Neural cell (in vitro differentiated cells): ENCODE data around the gene CSH1. TPM values are rescaled to one million over a fixed set of nuclear protein-coding genes. Genes with fewer than 3 reads are reported as not detected.

Experiments used
- H2AFZ ChIP-seq: fragments of 200-600, 300-800 bp; sonication (generic), shearing (Covaris generic); 2 replicates; pipeline ENCODE4 v1.6.0; 2014; ENCODE audit warnings: low read depth, mild to moderate bottlenecking, antibody characterized with exemption, low read length, moderate library complexity
- H3F3A ChIP-seq: fragments of 200-600 bp; shearing (Covaris generic); 2 replicates; pipeline ENCODE4 v1.6.1; 2016; ENCODE audit warnings: mild to moderate bottlenecking, moderate library complexity, mixed read lengths, antibody characterized with exemption, low read length; ENCODE audit not compliant: insufficient read depth, poor library complexity, severe bottlenecking
- H3K27ac ChIP-seq: fragments of 200-600, 300-800 bp; sonication (generic), shearing (Covaris generic); 2 replicates; pipeline ENCODE4 v1.5.1; 2014; ENCODE audit warnings: mild to moderate bottlenecking, low read length, moderate library complexity
- H3K27me3 ChIP-seq: fragments of 300-800, 200-600 bp; sonication (generic), shearing (Covaris generic); 2 replicates; pipeline ENCODE4 v1.6.0; 2014; ENCODE audit warnings: mild to moderate bottlenecking, low read depth, low read length, moderate library complexity; ENCODE audit not compliant: insufficient read depth
- H3K36me3 ChIP-seq: fragments of 300-800, 200-600 bp; sonication (generic), shearing (Covaris generic); 2 replicates; pipeline ENCODE4 v1.5.1; 2014; ENCODE audit warnings: mild to moderate bottlenecking, antibody characterized with exemption, low read length, moderate library complexity; ENCODE audit not compliant: insufficient read depth
- H3K4me2 ChIP-seq: fragments of 300-800, 200-600 bp; sonication (generic), shearing (Covaris generic); 2 replicates; pipeline ENCODE4 v1.6.0; 2014; ENCODE audit warnings: mild to moderate bottlenecking, low read length
- H3K4me3 ChIP-seq: fragments of 300-800, 200-600 bp; sonication (generic), shearing (Covaris generic); 2 replicates; pipeline ENCODE4 v1.5.1; 2014; ENCODE audit warnings: mild to moderate bottlenecking, low read length, moderate library complexity
- H3K79me2 ChIP-seq: fragments of 200-600 bp; shearing (Covaris generic); replicated peaks from 2 replicates; pipeline ENCODE4 v1.6.0; 2014; ENCODE audit warnings: mild to moderate bottlenecking, low read length, moderate library complexity; ENCODE audit not compliant: insufficient read depth
- H3K9ac ChIP-seq: fragments of 300-800, 200-600 bp; sonication (generic), shearing (Covaris generic); 2 replicates; pipeline ENCODE4 v1.6.1; 2016; ENCODE audit warnings: mild to moderate bottlenecking, low read length, mixed read lengths
- H3K9me2 ChIP-seq: fragments of 200-600 bp; shearing (Covaris generic); 2 replicates; pipeline ENCODE4 v1.6.1; 2016; ENCODE audit warnings: mild to moderate bottlenecking, low read length, mixed read lengths; ENCODE audit not compliant: insufficient read depth
- H3K9me3 ChIP-seq: fragments of 200-600, 300-800 bp; sonication (generic), shearing (Covaris generic); 2 replicates; pipeline ENCODE4 v1.6.1; 2016; ENCODE audit warnings: mild to moderate bottlenecking, mixed run types, low read length, moderate library complexity, mixed read lengths
- H4K20me1 ChIP-seq: fragments of 200-600 bp; shearing (Covaris generic); 2 replicates; pipeline ENCODE4 v1.6.1; 2016; ENCODE audit warnings: mild to moderate bottlenecking, mixed run types; ENCODE audit not compliant: insufficient read depth
- CTCF ChIP-seq: fragments of 450-650 bp; IDR thresholded peaks from 2 replicates; pipeline ENCODE4 v1.5.1; 2014; ENCODE audit warnings: antibody characterized with exemption, mild to moderate bottlenecking, moderate library complexity; ENCODE audit not compliant: poor library complexity, severe bottlenecking
- EP300 ChIP-seq: fragments of 450-650 bp; conservative IDR thresholded peaks from 2 replicates; pipeline ENCODE4 v1.6.1; 2014; ENCODE audit warnings: antibody characterized with exemption, mild to moderate bottlenecking, moderate library complexity; ENCODE audit not compliant: poor library complexity, severe bottlenecking
- EZH2 ChIP-seq: fragments of 200-600, 300-800 bp; shearing (Covaris generic), sonication (generic); IDR thresholded peaks from 2 replicates; pipeline ENCODE4 v1.6.1; 2014; ENCODE audit warnings: antibody characterized with exemption, low read length, borderline replicate concordance, mild to moderate bottlenecking; ENCODE audit not compliant: insufficient read depth, poor library complexity, severe bottlenecking
- MXI1 ChIP-seq: fragments of 450-650 bp; conservative IDR thresholded peaks from 2 replicates; pipeline ENCODE4 v1.6.1; 2014; ENCODE audit warnings: antibody characterized with exemption, mild to moderate bottlenecking; ENCODE audit not compliant: poor library complexity, severe bottlenecking
- POLR2AphosphoS5 ChIP-seq: IDR thresholded peaks from 2 replicates; pipeline ENCODE4 v1.6.1; 2012
- RAD21 ChIP-seq: fragments of 450-650 bp; conservative IDR thresholded peaks from 2 replicates; pipeline ENCODE4 v1.6.1; 2014; ENCODE audit warnings: antibody characterized with exemption, mild to moderate bottlenecking, moderate library complexity
- REST ChIP-seq: IDR thresholded peaks from 2 replicates; pipeline ENCODE4 v1.6.1; 2012; ENCODE audit warnings: borderline replicate concordance
- SMC3 ChIP-seq: fragments of 450-650 bp; conservative IDR thresholded peaks from 2 replicates; pipeline ENCODE4 v1.6.1; 2014; ENCODE audit warnings: antibody characterized with exemption, mild to moderate bottlenecking, moderate library complexity; ENCODE audit not compliant: poor library complexity
- TAF1 ChIP-seq: IDR thresholded peaks from 2 replicates; pipeline ENCODE4 v1.6.1; 2012; ENCODE audit warnings: low read depth
- polyA plus RNA-seq: library from polyadenylated mRNA; depleted of rRNA; stranded (reverse); fragments of >200 nt; gene quantifications from 2 replicates; pipeline ENCODE4 v1.2.3, GENCODE V29; 2014

Gene CSH1
- polyA plus RNA-seq, 1 donor from 2014 or later = not detected

GRCh38 chr17:63930951-63931575, 34.7 kb upstream of the CSH1 start:
- H3K36me3 ChIP-seq = no peaks in the 10 kb centered on the region
- H3K9me3 ChIP-seq = no peaks in the 10 kb centered on the region
- H3K9ac ChIP-seq = no peak overlapping the region
- TF ChIP-seq EP300 (no peak), MXI1 (no peak)
- H3K4me2 ChIP-seq = no peak overlapping the region
- H3K27me3 ChIP-seq = no peaks in the 10 kb centered on the region
- no peak overlapping the region for H2AFZ ChIP-seq
- H3K27ac ChIP-seq = no peak overlapping the region
- no peaks in the 10 kb centered on the region for H4K20me1 ChIP-seq
- no peaks in the 10 kb centered on the region for H3K79me2 ChIP-seq
- no peak overlapping the region for H3K4me3 ChIP-seq
- no peaks in the 10 kb centered on the region for H3F3A ChIP-seq
- no peaks in the 10 kb centered on the region for H3K9me2 ChIP-seq

GRCh38 chr17:63929860-63930766, 33.7 kb upstream of the CSH1 start:
- H3K36me3 ChIP-seq = no peaks in the 10 kb centered on the region
- H3K4me2 ChIP-seq = no peak overlapping the region
- TF ChIP-seq EZH2 (no peak), CTCF (no peak), EP300 (no peak), REST (no peak), TAF1 (no peak), MXI1 (no peak), RAD21 (no peak), SMC3 (no peak), POLR2AphosphoS5 (no peak)
- no peaks in the 10 kb centered on the region for H3K9me3 ChIP-seq
- no peaks in the 10 kb centered on the region for H3F3A ChIP-seq
- no peaks in the 10 kb centered on the region for H3K9me2 ChIP-seq
- no peaks in the 10 kb centered on the region for H3K79me2 ChIP-seq
- no peak overlapping the region for H3K9ac ChIP-seq
- H2AFZ ChIP-seq = no peak overlapping the region
- H3K27me3 ChIP-seq = no peaks in the 10 kb centered on the region
- no peak overlapping the region for H3K27ac ChIP-seq
- no peaks in the 10 kb centered on the region for H4K20me1 ChIP-seq
- H3K4me3 ChIP-seq = no peak overlapping the region
